Endothelial cell of umbilical vein (primary cell): ENCODE data around the gene ITGA2B. TPM values are rescaled to one million over a fixed set of nuclear protein-coding genes. Genes with fewer than 3 reads are reported as not detected.

Source experiments
- BruUV-seq: library from RNA; stranded (reverse); fragments of 400-500 nt; replicated peaks from 2 replicates; lab custom pipeline; 2021; lab: Mats Ljungman, UMichigan
- CTCF ChIA-PET: fragments of 300-600, 350-600 bp; sonication (Branson Sonifier 250); formaldehyde crosslinking; loops from one replicate; lab custom pipeline; 2021; ENCODE audit warnings: antibody characterized with exemption, inconsistent platforms; lab: Charles Lee
- POLR2A ChIA-PET: fragments of 300-600, 350-600 bp; sonication (Branson Sonifier 250); formaldehyde crosslinking; loops from one replicate; lab custom pipeline; 2021; ENCODE audit warnings: antibody characterized with exemption, inconsistent platforms; lab: Charles Lee
- DNase-seq: peaks from one replicate; pipeline ENCODE4 v3.0.0-alpha.2; 2011; ENCODE audit warnings: low read depth, low spot score
- FAIRE-seq: peaks from 2 replicates; lab custom pipeline; 2011; peaks lifted over from hg19 to GRCh38; lab: Jason Lieb, UNC
- H2AFZ ChIP-seq: 2 replicates; pipeline ENCODE4 v1.6.0; 2012; ENCODE audit warnings: low read depth, low read length, control low read depth, inconsistent platforms
- H3K27ac ChIP-seq: 2 replicates; pipeline ENCODE4 v1.5.1; 2011; ENCODE audit warnings: low read depth, mild to moderate bottlenecking, control low read depth, low read length, moderate library complexity; ENCODE audit not compliant: insufficient read depth
- H3K27me3 ChIP-seq, 2 experiments: 2 replicates each; pipeline versions ENCODE4 v1.6.0 to v1.6.1; 2011; ENCODE audit warnings: low read length in 2 of 2, mixed read lengths in 1 of 2; ENCODE audit not compliant: control insufficient read depth in 2 of 2, insufficient read depth in 2 of 2
- H3K36me3 ChIP-seq, 2 experiments: 2 replicates in 1 of 2; 3 replicates in 1 of 2; pipeline ENCODE4 v1.5.1; 2011; ENCODE audit warnings: low read length in 2 of 2, mild to moderate bottlenecking in 1 of 2, moderate library complexity in 1 of 2; ENCODE audit not compliant: control insufficient read depth in 2 of 2, insufficient read depth in 2 of 2; ENCODE audit errors: extremely low read depth in 1 of 2
- H3K4me1 ChIP-seq: 3 replicates; pipeline ENCODE4 v1.5.1; 2011; ENCODE audit warnings: mild to moderate bottlenecking, low read length; ENCODE audit not compliant: control insufficient read depth, insufficient read depth; ENCODE audit errors: extremely low read depth
- H3K4me2 ChIP-seq: 2 replicates; pipeline ENCODE4 v1.6.1; 2011; ENCODE audit warnings: low read length, control low read depth, mixed read lengths; ENCODE audit not compliant: insufficient read depth
- H3K4me3 ChIP-seq, 3 experiments: fragments of 200-600 bp in 1 of 3; sonication (generic), shearing (Covaris generic) in 1 of 3; replicated peaks in 1 of 3; 2 replicates each; pipeline ENCODE4 v1.5.1; 2011 to 2016; ENCODE audit warnings: control low read depth in 3 of 3, low read length in 3 of 3, mild to moderate bottlenecking in 2 of 3, inconsistent platforms in 1 of 3, low read depth in 1 of 3, moderate library complexity in 1 of 3; ENCODE audit not compliant: insufficient read depth in 1 of 3
- H3K79me2 ChIP-seq: 2 replicates; pipeline ENCODE4 v1.6.0; 2012; ENCODE audit warnings: low read length, inconsistent platforms; ENCODE audit not compliant: control insufficient read depth, insufficient read depth
- H3K9ac ChIP-seq: replicated peaks from 2 replicates; pipeline ENCODE3; 2011; ENCODE audit warnings: low read length, control low read depth; ENCODE audit not compliant: insufficient read depth; ENCODE audit errors: extremely low read depth
- H3K9me1 ChIP-seq: replicated peaks from 3 replicates; pipeline ENCODE4 v1.6.0; 2011; ENCODE audit warnings: mild to moderate bottlenecking, low read length; ENCODE audit not compliant: control insufficient read depth, insufficient read depth; ENCODE audit errors: extremely low read depth
- H3K9me3 ChIP-seq: replicated peaks from 2 replicates; pipeline ENCODE4 v1.5.1; 2012; ENCODE audit warnings: low read length, inconsistent platforms; ENCODE audit not compliant: control insufficient read depth, insufficient read depth
- H4K20me1 ChIP-seq: replicated peaks from 2 replicates; pipeline ENCODE3; 2011; ENCODE audit warnings: mild to moderate bottlenecking, low read length; ENCODE audit not compliant: control insufficient read depth, insufficient read depth; ENCODE audit errors: extremely low read depth
- CTCF ChIP-seq, 2 donors: IDR thresholded peaks; 1 replicate in 1 of 2; 2 replicates in 1 of 2; pipeline ENCODE4 v1.5.1; 2011; ENCODE audit warnings: low read length in 2 of 2, mild to moderate bottlenecking in 2 of 2, moderate library complexity in 2 of 2, control low read depth in 1 of 2, inconsistent platforms in 1 of 2, low read depth in 1 of 2; ENCODE audit not compliant: insufficient read depth in 1 of 2; ENCODE audit errors: extremely low read depth in 1 of 2
- EZH2 ChIP-seq: IDR thresholded peaks from 2 replicates; pipeline ENCODE4 v1.6.1; 2012; ENCODE audit warnings: borderline replicate concordance, low read depth, mild to moderate bottlenecking, moderate library complexity, low read length, inconsistent platforms; ENCODE audit not compliant: severe bottlenecking
- FOS ChIP-seq: IDR thresholded peaks from 2 replicates; pipeline ENCODE4 v1.6.1; 2011; ENCODE audit warnings: mild to moderate bottlenecking, low read length, moderate library complexity, borderline replicate concordance; ENCODE audit not compliant: insufficient read depth
- GATA2 ChIP-seq: IDR thresholded peaks from 2 replicates; pipeline ENCODE4 v1.7.0; 2011; ENCODE audit warnings: low read depth, mild to moderate bottlenecking, moderate library complexity, mixed read lengths, low read length; ENCODE audit not compliant: insufficient read length, insufficient read depth
- JUN ChIP-seq: IDR thresholded peaks from 2 replicates; pipeline ENCODE4 v1.6.1; 2011; ENCODE audit warnings: borderline replicate concordance, low read depth; ENCODE audit not compliant: insufficient read length, insufficient read depth
- MAX ChIP-seq: IDR thresholded peaks from 2 replicates; pipeline ENCODE4 v1.6.1; 2011; ENCODE audit not compliant: insufficient read depth, insufficient read length
- MYC ChIP-seq: IDR thresholded peaks from one replicate; pipeline ENCODE4 v1.6.1; 2011; ENCODE audit warnings: mild to moderate bottlenecking, low read depth, low read length
- POLR2A ChIP-seq: IDR thresholded peaks from 2 replicates; pipeline ENCODE4 v1.6.1; 2012; ENCODE audit warnings: low read depth, mild to moderate bottlenecking, control low read depth, low read length
- POLR2AphosphoS5 ChIP-seq: IDR thresholded peaks from 2 replicates; pipeline ENCODE4 v1.6.1; 2012; ENCODE audit warnings: low read depth, mild to moderate bottlenecking, control low read depth, low read length, moderate library complexity; ENCODE audit not compliant: insufficient read depth
- dilution Hi-C: fragments of 300-500 bp; cut with MboI; formaldehyde crosslinking; loops from one replicate; pipeline ENCODE4 v1.15.0; 2019; ENCODE audit warnings: low sequenced_read_pairs; ENCODE audit not compliant: extremely low pct_ligation_motif_present
- intact Hi-C: fragments of 100-400 bp; cut with micrococcal nuclease; formaldehyde crosslinking; loops from one replicate; pipeline ENCODE4 v1.10.0; 2022
- polyA plus RNA-seq, 4 experiments: library from polyadenylated mRNA; depleted of rRNA in 3 of 4; stranded (reverse) in 3 of 4; unstranded in 1 of 4; fragments of >200 nt; gene quantifications; 2 replicates each; pipeline versions ENCODE4 v1.2.1 to v1.2.3, GENCODE V29; 2011 to 2012; ENCODE audit warnings: missing spikeins in 1 of 4
- total RNA-seq: library from RNA; stranded (reverse); gene quantifications from 2 replicates; pipeline ENCODE4 v1.2.3, GENCODE V29; 2021

The ITGA2B gene
- total and polyA plus RNA-seq, 2 donors (not counting 3 experiments of a cell fraction or from before 2014, with no cell fraction given) = 0.26 to 0.82 TPM

- H2AFZ ChIP-seq = no peak overlapping the region
- H3K4me3 ChIP-seq = no peak overlapping the region
- DNase-seq = no peak
- TF ChIP-seq POLR2AphosphoS5 (no peak), POLR2A (no peak), MAX (no peak), CTCF (IDR thresholded peaks at IDR 0.05; ENCODE audit: extremely low read depth in 1 of 2, insufficient read depth in 1 of 2, low read depth in 1 of 2, low read length in 2 of 2) (no peak), GATA2 (no peak), FOS (no peak), EZH2 (no peak), MYC (no peak), JUN (no peak)
- H3K9ac ChIP-seq = no peak overlapping the region
- H3K27me3 ChIP-seq = peaks cover 0 to 2% of the 10 kb centered on the region in 2 experiments
- no peaks in the 10 kb centered on the region for H3K4me1 ChIP-seq
- no peaks in the 10 kb centered on the region for H3K9me1 ChIP-seq
- no peaks in the 10 kb centered on the region for H3K36me3 ChIP-seq
- POLR2A ChIA-PET = no interaction called here
- H3K27ac ChIP-seq = no peak overlapping the region
- CTCF ChIA-PET = interaction anchor here (0.9 to 4.8 kb wide), 4 partner anchors 10 to 125 kb away, joined by 3 to 29 read pairs (median 6); partner anchors contain the start of gene GRN
- intact Hi-C loops = no loop called here
- no peaks in the 10 kb centered on the region for H3K9me3 ChIP-seq
- H3K79me2 ChIP-seq = no peaks in the 10 kb centered on the region
- H4K20me1 ChIP-seq = no peaks in the 10 kb centered on the region
- no TSS peak for BruUV-seq
- H3K4me2 ChIP-seq = no peak overlapping the region
- dilution Hi-C loops = no loop called here
- FAIRE-seq = no peak
Observed at GRCh38 chr17:44335564-44335963, 53.9 kb downstream of the ITGA2B start.
